ENCODE measurements around the gene TUBD1.

The TUBD1 gene

DNA sequence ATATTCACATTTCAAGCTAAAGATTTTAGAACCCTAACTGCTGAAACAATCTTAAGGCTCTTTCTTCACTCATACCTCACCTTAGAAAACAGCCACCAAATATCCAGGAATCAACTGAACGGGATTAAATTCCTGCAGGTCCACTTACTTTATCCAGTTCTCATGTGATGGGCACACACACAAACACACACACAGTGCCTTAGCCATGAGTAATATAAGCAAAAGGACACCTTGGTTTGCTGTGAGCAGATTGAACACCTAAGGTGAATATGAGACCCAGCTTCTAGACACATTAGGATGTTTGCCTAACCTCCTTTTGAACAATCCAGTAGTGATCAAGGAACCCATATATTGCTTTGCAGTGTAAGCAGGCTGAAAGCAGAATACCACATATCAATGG, 81.5 kb downstream of the TUBD1 start:
- H3K4me3 ChIP-seq (replicated peaks in 1 of 2; ENCODE audit: low read depth in 2 of 2, low read length in 2 of 2): no peak overlapping the region
- no peak for DNase-seq (ENCODE audit: low read depth in 2 of 2)
- no peak for TF ChIP-seq CTCF (IDR thresholded peaks at IDR 0.05; ENCODE audit: low read depth, low read length)

DNA sequence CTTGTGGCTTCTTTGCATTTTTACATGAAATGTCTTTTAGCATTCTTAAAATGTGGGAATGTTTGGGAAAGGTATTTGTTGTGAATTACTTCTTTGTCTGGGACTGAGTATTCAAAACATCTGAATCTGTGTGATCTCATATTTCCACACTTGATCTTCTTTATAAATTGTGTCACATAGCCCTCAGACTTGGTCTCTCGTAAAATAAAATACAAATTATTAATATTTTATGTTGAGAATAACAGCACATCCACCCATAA, 81.9 kb downstream of the TUBD1 start:
- TF ChIP-seq CTCF (IDR thresholded peaks at IDR 0.05; ENCODE audit: low read depth, low read length): no peak
- DNase-seq (ENCODE audit: low read depth in 2 of 2): no peak
- H3K4me3 ChIP-seq (replicated peaks in 1 of 2; ENCODE audit: low read depth in 2 of 2, low read length in 2 of 2): no peak overlapping the region

Measured in cardiac fibroblast (primary cell).